SK-N-SH treated with all-trans-retinoic acid at 6 μM for 48 hours (cell line): ENCODE data around the gene ANKUB1.

Experiments used
- ARNTL ChIP-seq: fragments of 450-650 bp; formaldehyde crosslinking; IDR thresholded peaks from 2 replicates; pipeline ENCODE4 v1.5.0; 2020; ENCODE audit warnings: low read depth, mild to moderate bottlenecking, moderate library complexity, borderline replicate concordance
- CSDC2 ChIP-seq: fragments of 250-450 bp; sonication (Bioruptor Pico); IDR thresholded peaks from 2 replicates; pipeline ENCODE4 v1.5.0; 2020; ENCODE audit warnings: mild to moderate bottlenecking, moderate library complexity
- ISL1 ChIP-seq: fragments of 250-450 bp; sonication (Bioruptor Pico); IDR thresholded peaks from 2 replicates; pipeline ENCODE4 v2.1.2; 2022; ENCODE audit warnings: mild to moderate bottlenecking, moderate library complexity
- RARB ChIP-seq: fragments of 250-450 bp; sonication (Bioruptor Pico); IDR thresholded peaks from 2 replicates; pipeline ENCODE4 v1.8.0; 2021; ENCODE audit warnings: mild to moderate bottlenecking, moderate library complexity
- SNAI2 ChIP-seq: fragments of 250-450 bp; sonication (Bioruptor Pico); IDR thresholded peaks from 2 replicates; pipeline ENCODE4 v1.5.0; 2020; ENCODE audit warnings: mild to moderate bottlenecking, moderate library complexity
- TCF4 ChIP-seq: fragments of 250-450 bp; sonication (Bioruptor Pico); IDR thresholded peaks from 2 replicates; pipeline ENCODE4 v1.8.0; 2021; ENCODE audit warnings: mild to moderate bottlenecking, moderate library complexity, borderline replicate concordance
- TOX ChIP-seq: fragments of 250-450 bp; sonication (Bioruptor Pico); IDR thresholded peaks from 2 replicates; pipeline ENCODE4 v1.8.0; 2021; ENCODE audit warnings: mild to moderate bottlenecking, moderate library complexity, borderline replicate concordance
- ZFP3 ChIP-seq: fragments of 250-450 bp; sonication (Bioruptor Pico); IDR thresholded peaks from 2 replicates; pipeline ENCODE4 v1.5.0; 2020; ENCODE audit warnings: mild to moderate bottlenecking, moderate library complexity
- ZNF8 ChIP-seq: fragments of 450-650 bp; formaldehyde crosslinking; IDR thresholded peaks from 2 replicates; pipeline ENCODE4 v1.5.0; 2020; ENCODE audit warnings: mild to moderate bottlenecking, moderate library complexity
- TF ChIP-seq, protein P1 (sequence below): fragments of 250-450 bp; sonication (Bioruptor Pico); IDR thresholded peaks from 2 replicates; pipeline ENCODE4 v1.5.1; 2020; ENCODE audit warnings: low read depth, mild to moderate bottlenecking, moderate library complexity
- TF ChIP-seq, protein P2 (sequence below): fragments of 250-450 bp; sonication (Bioruptor Pico); IDR thresholded peaks from 2 replicates; pipeline ENCODE4 v1.5.0; 2020; ENCODE audit warnings: mild to moderate bottlenecking, moderate library complexity
- TF ChIP-seq, protein P3 (sequence below): fragments of 250-450 bp; sonication (Bioruptor Pico); IDR thresholded peaks from 2 replicates; pipeline ENCODE4 v1.8.0; 2020; ENCODE audit warnings: mild to moderate bottlenecking, moderate library complexity, borderline replicate concordance
- TF ChIP-seq, protein P4 (sequence below): fragments of 250-450 bp; sonication (Bioruptor Pico); IDR thresholded peaks from 2 replicates; pipeline ENCODE4 v1.8.0; 2021; ENCODE audit warnings: low read depth, mild to moderate bottlenecking, moderate library complexity, borderline replicate concordance

DNA sequence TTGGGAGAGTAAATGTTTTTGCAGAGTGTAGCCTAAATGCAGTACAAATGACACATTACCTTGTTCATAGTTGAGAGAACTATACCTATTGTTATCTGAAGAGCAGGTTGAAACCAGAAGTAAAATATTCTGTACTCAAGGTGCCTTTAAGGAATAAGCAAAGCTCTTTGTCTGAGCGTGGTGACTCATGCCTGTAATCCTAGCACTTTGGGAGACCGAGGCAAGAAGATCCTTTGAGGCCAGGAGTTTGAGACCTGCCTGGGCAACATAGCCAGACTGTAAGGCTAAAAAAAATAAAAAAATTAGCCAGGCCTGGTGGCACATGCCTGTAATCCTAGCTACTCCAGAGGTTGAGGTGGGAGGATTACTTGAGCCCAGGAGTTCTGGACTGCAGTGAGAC lies 18.5 kb upstream of the ANKUB1 start:
- TF ChIP-seq ISL1 (CRISPR knock-in tag) (no peak), SNAI2 (CRISPR knock-in tag) (no peak), CSDC2 (CRISPR knock-in tag) (no peak), TOX (CRISPR knock-in tag) (no peak), ZFP3 (CRISPR knock-in tag) (no peak), ARNTL (CRISPR knock-in tag) (no peak), ZNF8 (no peak), TCF4 (no peak), RARB (no peak)
- TF ChIP-seq, protein P1, sequence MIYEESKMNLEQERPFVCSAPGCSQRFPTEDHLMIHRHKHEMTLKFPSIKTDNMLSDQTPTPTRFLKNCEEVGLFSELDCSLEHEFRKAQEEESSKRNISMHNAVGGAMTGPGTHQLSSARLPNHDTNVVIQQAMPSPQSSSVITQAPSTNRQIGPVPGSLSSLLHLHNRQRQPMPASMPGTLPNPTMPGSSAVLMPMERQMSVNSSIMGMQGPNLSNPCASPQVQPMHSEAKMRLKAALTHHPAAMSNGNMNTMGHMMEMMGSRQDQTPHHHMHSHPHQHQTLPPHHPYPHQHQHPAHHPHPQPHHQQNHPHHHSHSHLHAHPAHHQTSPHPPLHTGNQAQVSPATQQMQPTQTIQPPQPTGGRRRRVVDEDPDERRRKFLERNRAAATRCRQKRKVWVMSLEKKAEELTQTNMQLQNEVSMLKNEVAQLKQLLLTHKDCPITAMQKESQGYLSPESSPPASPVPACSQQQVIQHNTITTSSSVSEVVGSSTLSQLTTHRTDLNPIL (CRISPR knock-in tag): no peak
- TF ChIP-seq, protein P2, sequence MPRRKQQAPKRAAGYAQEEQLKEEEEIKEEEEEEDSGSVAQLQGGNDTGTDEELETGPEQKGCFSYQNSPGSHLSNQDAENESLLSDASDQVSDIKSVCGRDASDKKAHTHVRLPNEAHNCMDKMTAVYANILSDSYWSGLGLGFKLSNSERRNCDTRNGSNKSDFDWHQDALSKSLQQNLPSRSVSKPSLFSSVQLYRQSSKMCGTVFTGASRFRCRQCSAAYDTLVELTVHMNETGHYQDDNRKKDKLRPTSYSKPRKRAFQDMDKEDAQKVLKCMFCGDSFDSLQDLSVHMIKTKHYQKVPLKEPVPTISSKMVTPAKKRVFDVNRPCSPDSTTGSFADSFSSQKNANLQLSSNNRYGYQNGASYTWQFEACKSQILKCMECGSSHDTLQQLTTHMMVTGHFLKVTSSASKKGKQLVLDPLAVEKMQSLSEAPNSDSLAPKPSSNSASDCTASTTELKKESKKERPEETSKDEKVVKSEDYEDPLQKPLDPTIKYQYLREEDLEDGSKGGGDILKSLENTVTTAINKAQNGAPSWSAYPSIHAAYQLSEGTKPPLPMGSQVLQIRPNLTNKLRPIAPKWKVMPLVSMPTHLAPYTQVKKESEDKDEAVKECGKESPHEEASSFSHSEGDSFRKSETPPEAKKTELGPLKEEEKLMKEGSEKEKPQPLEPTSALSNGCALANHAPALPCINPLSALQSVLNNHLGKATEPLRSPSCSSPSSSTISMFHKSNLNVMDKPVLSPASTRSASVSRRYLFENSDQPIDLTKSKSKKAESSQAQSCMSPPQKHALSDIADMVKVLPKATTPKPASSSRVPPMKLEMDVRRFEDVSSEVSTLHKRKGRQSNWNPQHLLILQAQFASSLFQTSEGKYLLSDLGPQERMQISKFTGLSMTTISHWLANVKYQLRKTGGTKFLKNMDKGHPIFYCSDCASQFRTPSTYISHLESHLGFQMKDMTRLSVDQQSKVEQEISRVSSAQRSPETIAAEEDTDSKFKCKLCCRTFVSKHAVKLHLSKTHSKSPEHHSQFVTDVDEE (CRISPR knock-in tag): no peak
- TF ChIP-seq, protein P3, sequence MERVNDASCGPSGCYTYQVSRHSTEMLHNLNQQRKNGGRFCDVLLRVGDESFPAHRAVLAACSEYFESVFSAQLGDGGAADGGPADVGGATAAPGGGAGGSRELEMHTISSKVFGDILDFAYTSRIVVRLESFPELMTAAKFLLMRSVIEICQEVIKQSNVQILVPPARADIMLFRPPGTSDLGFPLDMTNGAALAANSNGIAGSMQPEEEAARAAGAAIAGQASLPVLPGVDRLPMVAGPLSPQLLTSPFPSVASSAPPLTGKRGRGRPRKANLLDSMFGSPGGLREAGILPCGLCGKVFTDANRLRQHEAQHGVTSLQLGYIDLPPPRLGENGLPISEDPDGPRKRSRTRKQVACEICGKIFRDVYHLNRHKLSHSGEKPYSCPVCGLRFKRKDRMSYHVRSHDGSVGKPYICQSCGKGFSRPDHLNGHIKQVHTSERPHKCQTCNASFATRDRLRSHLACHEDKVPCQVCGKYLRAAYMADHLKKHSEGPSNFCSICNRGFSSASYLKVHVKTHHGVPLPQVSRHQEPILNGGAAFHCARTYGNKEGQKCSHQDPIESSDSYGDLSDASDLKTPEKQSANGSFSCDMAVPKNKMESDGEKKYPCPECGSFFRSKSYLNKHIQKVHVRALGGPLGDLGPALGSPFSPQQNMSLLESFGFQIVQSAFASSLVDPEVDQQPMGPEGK: no peak
- TF ChIP-seq, protein P4, sequence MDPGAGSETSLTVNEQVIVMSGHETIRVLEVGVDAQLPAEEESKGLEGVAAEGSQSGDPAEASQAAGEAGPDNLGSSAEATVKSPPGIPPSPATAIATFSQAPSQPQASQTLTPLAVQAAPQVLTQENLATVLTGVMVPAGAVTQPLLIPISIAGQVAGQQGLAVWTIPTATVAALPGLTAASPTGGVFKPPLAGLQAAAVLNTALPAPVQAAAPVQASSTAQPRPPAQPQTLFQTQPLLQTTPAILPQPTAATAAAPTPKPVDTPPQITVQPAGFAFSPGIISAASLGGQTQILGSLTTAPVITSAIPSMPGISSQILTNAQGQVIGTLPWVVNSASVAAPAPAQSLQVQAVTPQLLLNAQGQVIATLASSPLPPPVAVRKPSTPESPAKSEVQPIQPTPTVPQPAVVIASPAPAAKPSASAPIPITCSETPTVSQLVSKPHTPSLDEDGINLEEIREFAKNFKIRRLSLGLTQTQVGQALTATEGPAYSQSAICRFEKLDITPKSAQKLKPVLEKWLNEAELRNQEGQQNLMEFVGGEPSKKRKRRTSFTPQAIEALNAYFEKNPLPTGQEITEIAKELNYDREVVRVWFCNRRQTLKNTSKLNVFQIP (CRISPR knock-in tag): no peak
